Hematopoietic multipotent progenitor cell treated with erythropoietin and hydrocortisone succinate and interleukin-3 and kit ligand, for 15 days (in vitro differentiated cells): ENCODE measurements around the gene PHB1.
A peak's percentile ranks its signal among the peaks of the same experiment; 100 is the strongest.

Source experiments
- DNase-seq: peaks from one replicate; pipeline ENCODE4 v3.0.0-alpha.2; 2015; ENCODE audit warnings: low spot score

The PHB1 gene

DNA sequence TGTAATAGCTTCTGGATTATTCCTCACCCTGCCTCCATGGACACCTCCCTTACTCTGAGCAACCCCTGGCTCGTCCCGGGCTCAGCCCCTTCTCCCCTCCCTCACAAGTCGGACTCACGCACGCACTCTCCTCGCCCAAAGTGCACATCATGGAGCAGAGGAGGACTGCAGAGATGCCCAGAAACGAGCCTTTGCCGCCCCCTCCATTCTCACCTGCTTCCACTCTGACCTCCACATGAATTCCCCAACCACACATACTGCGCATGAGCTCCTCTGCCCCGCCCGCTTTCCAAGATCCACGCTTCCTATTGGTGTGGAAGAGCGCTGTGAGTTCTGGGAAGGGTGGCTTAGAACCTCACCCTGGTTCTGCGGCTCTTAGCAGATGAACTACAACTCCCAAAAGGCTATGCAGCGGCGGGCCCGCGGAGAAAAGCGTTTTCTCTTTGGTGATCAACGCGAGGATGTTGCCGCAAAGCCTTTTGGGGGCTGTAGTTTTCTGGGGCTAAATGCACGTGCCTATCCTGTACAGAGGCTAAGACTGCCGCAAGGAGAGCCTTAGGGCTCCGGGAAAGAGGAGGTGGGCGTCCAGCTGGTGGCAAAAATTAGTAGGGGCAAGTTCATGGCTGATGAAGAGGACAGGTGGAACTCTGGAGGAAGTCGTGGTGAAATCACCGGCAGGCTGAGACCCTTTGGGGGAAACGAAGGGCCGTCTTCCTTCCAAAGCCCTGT is at the start of gene PHB1:
Gene PHB1, minus strand, starts transcription at position 261 of the 729 bp plus-strand sequence. CDS start 1,618 bp downstream, outside the sequence.
- peak; percentile 96 for DNase-seq

DNA sequence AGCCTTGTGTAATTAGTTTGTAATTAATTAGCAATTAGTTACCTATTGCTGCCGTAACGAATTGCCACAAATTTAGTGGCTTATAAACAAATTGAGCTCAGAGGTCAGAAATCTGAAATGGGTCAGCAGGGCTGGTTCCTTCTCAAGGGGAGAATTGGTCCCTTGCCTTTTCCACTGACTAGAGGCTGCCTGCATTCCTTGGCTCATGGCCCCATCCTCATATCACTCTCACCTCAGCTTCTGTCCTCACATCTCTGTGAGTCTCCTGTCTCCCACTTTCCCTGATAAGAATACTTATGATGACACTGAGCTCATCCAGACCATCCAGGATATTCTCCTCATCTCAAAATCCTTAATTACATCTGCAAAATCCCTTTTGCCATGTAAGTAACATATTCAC is 49.4 kb upstream of the PHB1 start:
- DNase-seq, result no peak

DNA sequence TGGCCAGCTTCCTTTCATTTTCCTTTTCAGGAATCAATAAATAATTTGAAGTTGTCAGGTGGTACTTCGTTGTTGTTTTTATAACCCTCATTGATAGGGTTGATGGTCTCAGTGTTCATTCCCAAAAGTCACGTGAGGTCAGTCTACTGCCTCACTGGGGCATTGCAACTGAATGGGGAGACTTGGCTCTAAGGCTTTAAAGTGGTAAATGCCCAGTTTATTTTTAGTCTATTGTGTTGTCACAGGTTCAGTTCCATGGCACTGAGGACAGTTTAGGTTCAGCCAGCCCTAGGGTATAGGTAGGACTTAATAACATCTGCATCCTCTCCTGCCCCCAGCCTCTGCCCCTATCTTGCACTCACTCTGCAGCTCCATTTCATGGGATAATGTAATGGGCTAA is 46.9 kb upstream of the PHB1 start:
- DNase-seq, result no peak

DNA sequence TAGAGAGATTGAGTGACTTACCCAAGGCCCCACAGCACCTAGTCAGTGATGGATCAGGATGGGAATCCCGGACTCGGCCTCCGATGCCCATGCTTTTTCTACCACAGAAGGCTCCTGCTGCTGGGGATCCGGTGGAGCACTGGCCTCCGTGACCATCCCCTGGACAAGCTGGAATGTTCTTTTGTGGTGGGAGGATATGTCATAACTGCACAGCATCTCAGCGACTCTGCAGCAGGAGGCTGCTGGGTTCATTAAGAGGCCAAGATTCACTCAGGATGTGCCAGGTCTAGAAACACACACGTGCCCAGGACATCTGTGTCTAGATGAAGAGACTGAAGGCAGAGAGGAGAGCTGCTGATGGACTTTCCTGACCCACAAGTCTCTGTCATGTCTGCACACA is 45.7 kb upstream of the PHB1 start:
- no peak for DNase-seq

DNA sequence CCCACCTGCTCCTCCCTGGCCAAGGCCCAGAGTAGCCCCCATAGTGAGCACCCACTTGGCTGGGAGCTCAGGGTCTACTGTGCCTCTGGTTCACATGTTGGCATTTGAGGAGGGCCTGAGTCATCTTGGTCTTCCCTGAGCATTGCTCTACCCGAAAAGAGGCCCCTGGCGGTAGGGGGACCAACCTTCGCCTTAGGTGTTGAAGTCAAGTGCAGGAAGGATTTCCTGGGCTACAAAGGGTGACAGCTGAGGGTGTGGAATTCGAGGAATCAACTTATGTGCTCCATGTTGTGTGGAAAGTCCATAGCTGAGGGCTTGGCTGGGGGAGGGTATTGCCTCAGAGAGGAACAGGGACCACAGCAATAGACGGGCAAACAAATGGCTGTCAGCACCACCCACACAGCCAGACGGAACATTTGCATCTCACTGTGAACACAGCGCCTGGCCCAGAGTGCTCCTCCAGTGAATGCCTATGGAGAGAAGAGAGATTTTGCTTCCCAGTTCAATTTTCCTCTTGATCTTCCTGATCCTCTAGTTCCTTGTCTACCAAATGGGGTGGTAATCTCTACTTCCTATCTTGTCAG is 44.8 kb upstream of the PHB1 start:
- DNase-seq, result no peak

DNA sequence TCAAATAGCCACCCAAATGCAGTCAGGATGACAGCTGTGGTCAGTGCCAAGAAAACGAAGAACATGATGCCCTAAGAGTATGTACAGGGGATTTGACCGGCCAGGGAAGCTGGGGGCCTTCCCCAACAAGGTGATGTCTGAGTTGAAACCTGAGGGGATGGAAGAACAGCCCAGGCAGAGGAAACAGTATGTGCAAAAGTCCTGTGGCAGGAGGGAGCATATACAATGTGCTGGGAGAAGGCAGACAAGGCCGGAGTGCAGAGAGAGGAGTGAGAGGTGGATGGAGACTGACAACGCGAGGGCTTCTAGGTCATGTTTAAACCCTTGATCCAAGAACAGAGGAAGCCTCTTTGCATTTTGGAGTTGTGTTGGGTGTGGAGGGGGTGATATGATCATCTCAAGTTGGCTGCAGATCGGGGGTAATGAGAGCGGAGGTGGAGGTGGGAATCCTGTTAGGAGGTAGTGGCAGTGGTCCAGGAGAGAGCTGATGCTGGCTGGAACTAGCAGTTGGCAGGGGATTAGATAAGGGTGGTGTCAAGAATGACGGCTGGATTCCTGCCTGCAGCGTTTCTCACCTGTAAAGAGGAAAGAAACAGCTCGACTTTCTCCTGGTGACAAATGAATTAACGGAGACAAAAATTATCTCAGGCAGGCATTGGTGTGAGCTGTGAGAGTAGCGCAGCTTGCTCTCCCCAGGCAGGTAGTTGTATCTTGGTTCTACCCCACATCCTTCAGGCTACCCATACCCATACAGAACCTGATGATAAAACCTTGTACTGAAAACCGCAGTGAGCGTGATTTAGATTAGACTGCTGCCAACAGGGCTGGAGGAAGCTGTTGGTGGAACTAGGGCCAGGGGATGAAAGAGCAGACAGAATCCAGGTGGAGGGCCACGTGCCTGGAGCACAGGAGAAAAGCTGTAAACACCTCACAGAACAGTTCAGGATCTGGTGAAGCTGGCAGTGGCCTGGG is 43.2 kb upstream of the PHB1 start:
- DNase-seq, result no peak

DNA sequence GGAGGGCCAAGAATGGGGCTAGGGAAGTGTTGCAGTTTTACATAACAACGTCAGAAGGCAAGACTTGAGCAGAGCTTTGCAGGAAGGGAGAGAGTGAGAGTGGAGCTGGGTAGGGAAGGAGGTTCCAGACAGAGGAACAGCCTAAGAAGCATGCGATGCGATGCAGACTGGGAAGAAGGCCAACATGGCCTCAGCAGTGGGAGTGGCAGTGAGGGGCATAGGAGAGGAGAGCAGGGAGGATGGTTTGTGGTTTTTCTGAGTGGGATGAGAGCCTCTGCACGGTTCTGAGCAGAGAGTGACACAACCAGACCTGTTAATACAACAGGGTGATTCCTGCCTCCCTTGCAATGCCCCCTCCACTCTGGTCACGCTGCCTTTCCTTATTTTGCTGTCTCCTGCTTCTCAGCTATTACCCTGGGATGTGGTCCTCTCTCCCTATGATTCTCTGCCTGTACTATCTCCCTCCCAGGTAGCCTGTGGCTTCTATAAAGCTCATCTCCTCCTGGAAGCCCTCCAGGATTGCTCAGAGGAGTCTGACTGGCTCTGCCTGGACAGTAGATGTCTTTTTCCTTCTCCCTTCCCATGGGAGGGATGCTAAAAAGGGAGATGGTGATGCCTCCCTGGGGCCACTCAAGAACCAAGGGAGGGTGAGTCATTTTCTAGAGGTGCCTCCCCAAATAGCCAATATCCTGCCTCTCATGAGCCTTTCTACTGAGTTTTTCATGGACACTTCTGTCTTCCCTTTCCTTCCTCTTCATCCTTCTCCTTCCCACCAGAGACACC is 41.7 kb upstream of the PHB1 start:
- DNase-seq, result no peak

DNA sequence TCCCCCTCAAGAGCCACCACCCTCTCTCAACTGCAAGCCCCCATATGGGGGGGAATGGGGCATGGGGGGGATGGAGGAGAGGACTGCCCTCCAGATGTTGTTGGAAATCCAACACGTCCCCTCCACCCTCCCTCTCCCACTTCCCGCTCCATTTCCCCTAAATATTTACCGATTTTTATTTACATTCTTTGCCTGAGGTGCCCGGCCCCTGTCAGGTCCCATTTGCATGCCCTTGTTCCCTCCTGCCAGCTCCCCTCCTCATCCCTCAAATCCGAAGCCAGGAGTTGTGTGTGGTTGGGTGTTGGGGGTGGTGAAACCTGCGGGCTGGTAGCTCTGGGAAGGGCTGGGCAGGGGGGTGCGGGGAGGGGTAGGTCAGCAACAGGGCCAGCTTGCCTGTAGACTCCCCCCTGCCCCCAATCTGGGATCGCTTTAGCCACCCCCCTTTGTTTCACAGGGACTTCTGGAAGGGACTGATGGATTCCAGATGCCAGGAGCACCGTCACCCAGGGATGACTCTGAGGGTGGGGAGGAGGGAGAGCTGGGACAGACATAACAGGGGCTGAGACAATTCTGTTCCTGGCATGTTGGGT is 40.7 kb upstream of the PHB1 start:
- DNase-seq, result no peak

DNA sequence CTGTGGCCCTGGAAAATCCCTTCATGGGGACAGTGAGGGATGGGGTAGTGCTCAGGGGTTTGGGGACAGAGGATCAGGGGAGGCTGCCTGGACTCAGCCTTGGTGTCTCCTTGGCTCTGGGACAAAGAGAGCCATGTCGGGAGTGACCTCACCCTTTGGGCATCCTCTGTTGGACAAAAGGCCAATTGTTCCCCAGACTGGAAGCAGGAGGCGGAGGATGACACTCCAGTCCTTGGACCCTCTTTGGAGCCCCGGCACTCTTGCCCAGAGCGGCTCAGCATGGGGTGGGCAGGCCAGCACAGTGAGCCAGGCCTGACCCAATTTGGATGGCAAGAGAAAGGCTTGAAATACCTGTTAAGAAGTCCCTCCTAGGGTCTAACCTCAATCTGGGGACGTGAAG is 39.4 kb upstream of the PHB1 start:
- no peak for DNase-seq

DNA sequence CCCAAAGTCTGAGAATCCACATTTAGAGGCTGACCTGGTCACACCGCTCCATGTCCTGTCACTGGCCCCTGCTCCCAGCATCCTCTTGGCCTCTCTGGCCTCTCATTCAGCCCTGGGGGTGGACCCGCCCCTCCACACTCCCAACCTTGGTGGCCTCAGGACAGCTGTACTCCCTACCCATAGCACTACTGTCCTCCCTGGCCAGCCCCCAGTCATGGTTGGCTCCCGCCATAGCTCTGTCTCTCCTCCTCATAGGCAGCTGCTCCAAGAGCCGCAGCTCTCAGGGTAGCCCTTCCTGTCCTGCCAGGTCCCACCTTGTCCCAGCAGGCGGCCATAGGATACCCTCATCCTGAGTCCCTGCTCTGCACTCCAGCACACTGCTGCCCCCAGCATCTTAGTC is 38.0 kb upstream of the PHB1 start:
- DNase-seq, result no peak

DNA sequence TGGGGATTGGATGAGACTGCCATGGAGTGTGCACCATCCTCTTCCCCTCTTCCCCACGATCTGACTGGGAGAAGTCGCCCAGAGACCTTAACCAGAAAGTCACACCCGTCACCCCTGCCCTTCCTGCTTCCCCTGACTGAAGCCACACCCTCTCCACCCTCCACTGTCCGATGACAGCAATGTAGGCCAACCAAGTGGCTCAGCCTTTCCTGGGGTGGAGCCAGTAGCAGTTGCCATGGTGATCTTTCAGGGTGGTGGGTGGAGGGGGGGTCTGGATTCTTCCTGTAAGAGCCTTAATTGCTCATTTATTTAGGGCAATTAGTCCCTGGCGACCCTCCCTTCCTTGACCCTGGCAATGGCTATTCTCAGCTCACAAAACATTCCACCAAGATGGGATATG is 37.5 kb upstream of the PHB1 start:
- no peak for DNase-seq

DNA sequence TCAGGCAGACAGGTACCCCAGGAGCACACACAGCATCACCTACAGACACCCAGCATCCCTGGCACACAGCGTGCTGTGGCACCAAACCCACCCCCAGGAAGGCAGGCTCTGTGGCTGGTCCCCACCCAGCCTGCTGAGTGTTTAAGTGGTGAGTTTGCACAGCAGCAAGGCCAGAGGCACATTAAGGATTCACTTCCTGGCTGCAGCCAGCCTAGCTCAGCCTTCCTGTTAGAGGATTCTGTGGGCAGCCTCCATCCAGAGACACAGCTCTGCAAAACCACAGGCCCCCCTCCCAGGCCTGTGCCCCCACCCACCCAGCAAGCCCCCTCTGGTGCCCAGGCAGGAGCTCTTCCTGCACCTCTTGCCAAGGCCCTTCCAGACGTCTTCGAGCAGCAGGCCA is 36.1 kb upstream of the PHB1 start:
- no peak for DNase-seq

DNA sequence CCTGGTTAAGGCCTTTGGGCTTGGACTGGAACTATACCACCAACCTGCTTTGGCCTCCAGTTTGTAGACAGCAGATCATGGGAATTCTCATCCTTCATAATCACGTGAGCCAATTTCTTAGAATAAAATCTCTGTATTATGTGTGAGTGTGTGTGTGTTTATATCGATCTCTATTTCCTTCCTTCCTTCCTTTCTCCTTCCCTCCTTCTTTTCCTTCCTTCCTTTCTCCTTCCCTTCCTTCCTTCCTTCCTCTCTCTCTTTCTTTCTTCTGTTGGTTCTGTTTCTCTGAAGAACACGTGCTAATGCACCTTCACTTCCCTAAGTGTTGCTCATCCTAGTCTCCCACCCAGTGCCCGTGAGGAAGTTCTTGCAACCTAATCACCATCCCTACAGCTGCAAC is 35.5 kb upstream of the PHB1 start:
- DNase-seq, result no peak

DNA sequence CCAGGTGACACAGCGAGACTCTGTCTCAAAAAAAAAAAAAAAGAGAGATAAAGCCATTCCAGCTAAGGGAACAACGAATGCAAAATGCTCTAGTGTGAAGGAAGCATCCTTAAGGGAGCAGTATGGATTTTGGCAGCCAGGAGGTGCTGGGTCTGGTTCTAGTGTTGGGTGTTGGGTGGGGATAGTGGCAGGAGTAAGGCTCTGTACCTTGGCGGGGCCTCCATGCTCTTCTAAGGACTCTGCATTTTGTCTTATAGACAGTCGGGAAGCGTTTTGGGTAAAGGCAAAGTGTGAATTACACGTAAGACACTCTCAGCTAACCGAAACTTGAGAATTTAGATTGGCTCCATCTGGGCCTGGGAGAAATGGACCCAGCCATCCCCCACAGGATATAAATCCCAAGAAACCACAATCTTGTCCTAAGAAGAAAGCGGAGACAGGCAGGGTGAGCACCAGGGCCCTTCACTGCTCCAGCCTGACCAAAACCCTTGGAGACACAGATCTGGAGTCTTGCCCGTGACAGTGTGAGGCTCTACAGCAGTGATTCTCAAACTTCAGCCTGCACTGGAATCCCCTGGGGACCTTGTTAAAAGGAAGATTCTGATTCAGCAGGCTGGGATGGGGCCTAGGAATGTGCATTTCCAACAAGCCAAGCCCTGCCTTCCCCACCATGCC is 33.1 kb upstream of the PHB1 start:
- DNase-seq, result no peak

DNA sequence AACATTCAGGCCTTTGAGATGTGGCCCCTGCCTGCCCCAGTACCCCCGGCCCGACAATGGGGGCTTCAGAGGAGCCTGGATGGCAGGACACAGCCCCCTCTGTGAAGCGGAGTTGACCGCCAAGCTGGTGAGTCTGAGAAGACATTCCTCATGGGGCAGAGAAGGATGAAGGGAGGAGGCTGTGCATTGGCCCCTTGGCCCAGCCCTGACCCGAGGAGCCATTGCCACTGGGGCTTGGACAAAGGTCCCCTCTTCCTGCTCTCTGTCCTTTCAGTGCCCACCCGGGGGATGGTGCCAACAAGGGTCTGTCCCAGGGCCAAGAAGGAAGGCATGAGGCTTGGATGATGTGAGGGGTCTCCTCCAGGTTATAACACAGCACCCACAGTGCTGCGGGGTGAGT is 30.9 kb upstream of the PHB1 start:
- DNase-seq, result no peak

DNA sequence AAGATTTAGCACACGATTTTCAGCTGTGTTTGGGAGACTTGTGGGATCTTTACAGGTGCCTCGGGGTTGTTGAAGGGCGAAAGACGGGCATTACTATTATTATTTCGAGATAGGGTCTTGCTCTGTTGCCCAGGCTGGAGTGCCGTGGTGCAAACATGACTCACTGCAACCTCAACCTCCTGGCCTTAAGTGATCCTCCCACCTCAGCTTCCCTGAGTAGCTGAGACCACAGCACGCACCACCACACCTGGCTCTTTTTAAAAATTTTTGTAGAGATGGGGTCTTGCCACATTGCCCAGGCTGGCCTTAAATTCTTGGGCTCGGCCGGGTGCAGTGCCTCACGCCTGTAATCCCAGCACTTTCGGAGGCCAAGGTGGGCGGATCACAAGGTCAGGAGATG is 29.7 kb upstream of the PHB1 start:
- no peak for DNase-seq

DNA sequence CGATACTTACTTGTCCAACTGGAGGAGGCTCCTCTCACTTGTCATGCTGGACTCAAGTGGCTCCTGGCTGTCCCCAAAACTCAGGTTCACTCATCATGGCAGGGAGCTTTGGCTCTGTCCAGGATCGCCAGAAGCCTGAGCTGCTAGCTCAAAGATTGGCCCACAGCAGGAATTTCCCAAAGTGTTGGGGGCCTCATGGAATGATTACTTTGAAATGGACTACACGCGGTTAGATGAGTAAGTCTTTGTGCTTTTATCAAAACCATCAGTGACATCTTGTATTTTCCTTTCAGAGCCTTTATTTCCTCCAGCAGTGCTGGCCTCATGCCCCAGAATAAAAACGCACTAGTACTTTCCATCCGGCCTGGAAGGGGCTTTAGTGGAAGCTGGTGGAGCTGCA is 29.2 kb upstream of the PHB1 start:
- no peak for DNase-seq

DNA sequence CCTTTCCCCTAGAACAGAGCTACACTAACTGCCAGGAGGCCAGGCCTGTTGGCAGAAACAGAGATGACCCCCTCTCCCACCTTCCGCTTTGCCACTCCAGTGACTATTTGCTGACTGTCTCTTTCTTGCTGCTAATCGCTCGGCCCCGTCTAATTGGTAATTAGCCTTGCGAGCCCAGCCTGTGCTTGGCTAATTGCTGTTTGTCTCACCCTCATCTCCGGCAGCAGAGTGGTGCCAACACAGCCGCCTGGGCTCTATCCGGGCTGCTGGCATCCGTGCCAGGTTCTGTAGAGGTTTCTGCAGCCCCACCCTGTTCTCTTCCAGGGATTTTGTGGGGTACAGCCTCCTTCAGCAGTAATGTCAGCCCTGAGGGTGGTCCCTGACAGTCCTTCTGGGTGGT is 27.4 kb upstream of the PHB1 start:
- DNase-seq, result no peak

DNA sequence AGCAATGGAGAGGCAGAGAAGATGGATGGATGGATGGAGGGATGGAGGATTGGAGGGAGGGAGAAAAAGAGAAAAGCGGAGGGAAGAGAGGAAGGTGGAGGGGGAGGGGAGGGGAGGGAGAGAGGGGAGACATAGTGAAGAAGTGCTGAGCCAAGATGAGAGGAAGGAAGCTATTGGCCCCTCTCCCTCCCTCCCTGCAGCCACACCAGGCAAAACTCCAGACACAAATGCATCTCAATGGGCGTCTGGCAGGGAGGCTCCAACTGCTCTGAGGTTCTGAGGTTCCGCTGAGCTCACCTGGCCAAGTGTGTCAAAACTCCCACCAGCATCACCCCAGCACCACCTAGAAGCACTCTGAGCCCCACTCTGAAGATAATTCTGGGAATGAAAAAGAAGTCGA is 26.9 kb upstream of the PHB1 start:
- DNase-seq, result no peak

DNA sequence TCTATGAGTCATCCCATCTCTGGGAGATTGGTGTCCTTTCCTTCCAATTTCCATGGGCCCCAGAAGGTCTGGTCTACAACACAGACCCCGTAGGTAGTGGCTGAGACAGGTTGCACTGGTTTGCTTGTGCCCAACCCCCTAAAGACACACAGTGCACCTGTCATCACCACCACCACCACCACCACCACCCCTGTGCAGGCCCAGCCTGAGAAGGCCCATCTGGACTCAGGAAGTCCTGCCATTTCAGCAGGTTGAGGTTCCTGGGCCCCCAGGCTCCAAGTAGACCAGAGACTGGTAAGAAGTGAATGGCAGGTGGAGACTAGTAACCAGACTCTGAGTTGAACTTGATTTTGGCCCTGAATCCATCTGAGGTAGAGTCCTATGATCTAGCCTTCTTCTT is 25.9 kb upstream of the PHB1 start:
- no peak for DNase-seq
